Mucosa of stomach (tissue), 1 donor: Measurements from ENCODE around the gene CLDN24.

Experiments
- H3K27me3 ChIP-seq: one replicate; pipeline ENCODE4 v1.7.0; 2013; ENCODE audit warnings: mild to moderate bottlenecking, low read length; ENCODE audit not compliant: control insufficient read depth, insufficient read depth
- H3K36me3 ChIP-seq: one replicate; pipeline ENCODE4 v1.7.0; 2013; ENCODE audit warnings: low read length; ENCODE audit not compliant: control insufficient read depth, insufficient read depth
- H3K4me1 ChIP-seq: one replicate; pipeline ENCODE4 v1.7.0; 2013; ENCODE audit warnings: mild to moderate bottlenecking, low read length; ENCODE audit not compliant: control insufficient read depth, insufficient read depth
- H3K4me3 ChIP-seq: one replicate; pipeline ENCODE4 v1.7.0; 2013; ENCODE audit warnings: low read length
- H3K9ac ChIP-seq: one replicate; pipeline ENCODE4 v1.7.0; 2013; ENCODE audit warnings: mild to moderate bottlenecking, low read length, moderate library complexity
- H3K9me3 ChIP-seq: one replicate; pipeline ENCODE4 v1.7.0; 2013; ENCODE audit warnings: mild to moderate bottlenecking, low read length, moderate library complexity; ENCODE audit not compliant: control insufficient read depth
- donor health status: Pancreatic carcinoma.

Gene CLDN24

GRCh38 chr4:183314806-183315205, 7.4 kb downstream of the CLDN24 start:
- H3K36me3 ChIP-seq, result no peaks in the 10 kb centered on the region
- H3K27me3 ChIP-seq, result no peaks in the 10 kb centered on the region
- H3K9ac ChIP-seq, result no peak overlapping the region
- peaks cover 4% of the 10 kb centered on the region for H3K4me1 ChIP-seq
- no peak overlapping the region for H3K4me3 ChIP-seq
- no peaks in the 10 kb centered on the region for H3K9me3 ChIP-seq

- Histone ChIP-seq H3K9ac (no peak overlapping the region), H3K36me3 (no peaks in the 10 kb centered on the region), H3K9me3 (no peaks in the 10 kb centered on the region), H3K4me1 (peaks cover 4% of the 10 kb centered on the region), H3K27me3 (no peaks in the 10 kb centered on the region), H3K4me3 (no peak overlapping the region)
Observed at GRCh38 chr4:183314336-183314735, 7.9 kb downstream of the CLDN24 start.

- Histone ChIP-seq H3K36me3 (no peaks in the 10 kb centered on the region), H3K9ac (no peak overlapping the region), H3K9me3 (no peaks in the 10 kb centered on the region), H3K4me1 (no peaks in the 10 kb centered on the region), H3K27me3 (no peaks in the 10 kb centered on the region), H3K4me3 (no peak overlapping the region)
Observed at GRCh38 chr4:183312841-183313240, 9.4 kb downstream of the CLDN24 start.

- no peaks in the 10 kb centered on the region for H3K36me3 ChIP-seq
- H3K9ac ChIP-seq, result no peak overlapping the region
- no peak overlapping the region for H3K4me3 ChIP-seq
- no peaks in the 10 kb centered on the region for H3K27me3 ChIP-seq
- H3K4me1 ChIP-seq, result no peaks in the 10 kb centered on the region
- no peaks in the 10 kb centered on the region for H3K9me3 ChIP-seq
Observed at GRCh38 chr4:183306811-183307210, 15.4 kb downstream of the CLDN24 start.

GRCh38 chr4:183304538-183304937, 17.7 kb downstream of the CLDN24 start:
- Histone ChIP-seq H3K4me1 (no peaks in the 10 kb centered on the region), H3K4me3 (no peak overlapping the region), H3K36me3 (no peaks in the 10 kb centered on the region), H3K9ac (no peak overlapping the region), H3K27me3 (no peaks in the 10 kb centered on the region), H3K9me3 (no peaks in the 10 kb centered on the region)

GRCh38 chr4:183304067-183304466, 18.2 kb downstream of the CLDN24 start:
- no peak overlapping the region for H3K9ac ChIP-seq
- H3K4me1 ChIP-seq, result no peaks in the 10 kb centered on the region
- no peaks in the 10 kb centered on the region for H3K27me3 ChIP-seq
- H3K4me3 ChIP-seq, result no peak overlapping the region
- H3K36me3 ChIP-seq, result no peaks in the 10 kb centered on the region
- no peaks in the 10 kb centered on the region for H3K9me3 ChIP-seq

- no peaks in the 10 kb centered on the region for H3K9me3 ChIP-seq
- H3K4me1 ChIP-seq, result no peaks in the 10 kb centered on the region
- no peaks in the 10 kb centered on the region for H3K27me3 ChIP-seq
- no peaks in the 10 kb centered on the region for H3K36me3 ChIP-seq
- H3K9ac ChIP-seq, result no peak overlapping the region
- no peak overlapping the region for H3K4me3 ChIP-seq
Observed at GRCh38 chr4:183303301-183303700, 18.9 kb downstream of the CLDN24 start.

- H3K36me3 ChIP-seq, result no peaks in the 10 kb centered on the region
- H3K9me3 ChIP-seq, result no peaks in the 10 kb centered on the region
- no peak overlapping the region for H3K9ac ChIP-seq
- no peaks in the 10 kb centered on the region for H3K27me3 ChIP-seq
- no peaks in the 10 kb centered on the region for H3K4me1 ChIP-seq
- no peak overlapping the region for H3K4me3 ChIP-seq
Observed at GRCh38 chr4:183300655-183301054, 21.6 kb downstream of the CLDN24 start.

GRCh38 chr4:183300070-183300469, 22.2 kb downstream of the CLDN24 start:
- no peak overlapping the region for H3K9ac ChIP-seq
- no peaks in the 10 kb centered on the region for H3K36me3 ChIP-seq
- no peak overlapping the region for H3K4me3 ChIP-seq
- no peaks in the 10 kb centered on the region for H3K9me3 ChIP-seq
- no peaks in the 10 kb centered on the region for H3K4me1 ChIP-seq
- H3K27me3 ChIP-seq, result no peaks in the 10 kb centered on the region

- Histone ChIP-seq H3K36me3 (no peaks in the 10 kb centered on the region), H3K4me1 (no peaks in the 10 kb centered on the region), H3K4me3 (no peak overlapping the region), H3K9ac (no peak overlapping the region), H3K9me3 (no peaks in the 10 kb centered on the region), H3K27me3 (no peaks in the 10 kb centered on the region)
Observed at GRCh38 chr4:183299464-183299863, 22.8 kb downstream of the CLDN24 start.

GRCh38 chr4:183297675-183298074, 24.6 kb downstream of the CLDN24 start:
- Histone ChIP-seq H3K36me3 (no peaks in the 10 kb centered on the region), H3K9me3 (no peaks in the 10 kb centered on the region), H3K4me1 (no peaks in the 10 kb centered on the region), H3K27me3 (no peaks in the 10 kb centered on the region), H3K9ac (no peak overlapping the region), H3K4me3 (no peak overlapping the region)

- H3K27me3 ChIP-seq, result no peaks in the 10 kb centered on the region
- H3K4me3 ChIP-seq, result no peak overlapping the region
- no peaks in the 10 kb centered on the region for H3K4me1 ChIP-seq
- H3K9me3 ChIP-seq, result no peaks in the 10 kb centered on the region
- no peaks in the 10 kb centered on the region for H3K36me3 ChIP-seq
- no peak overlapping the region for H3K9ac ChIP-seq
Observed at GRCh38 chr4:183295711-183296110, 26.5 kb downstream of the CLDN24 start.

GRCh38 chr4:183291070-183291469, 31.2 kb downstream of the CLDN24 start:
- Histone ChIP-seq H3K27me3 (no peaks in the 10 kb centered on the region), H3K4me1 (no peaks in the 10 kb centered on the region), H3K9ac (no peak overlapping the region), H3K4me3 (no peak overlapping the region), H3K36me3 (peaks cover 6% of the 10 kb centered on the region), H3K9me3 (no peaks in the 10 kb centered on the region)
